ENCODE data around the gene DNAH17. TPM values are rescaled to one million over a fixed set of nuclear protein-coding genes. Genes with fewer than 3 reads are reported as not detected.

Gene DNAH17, protein sequence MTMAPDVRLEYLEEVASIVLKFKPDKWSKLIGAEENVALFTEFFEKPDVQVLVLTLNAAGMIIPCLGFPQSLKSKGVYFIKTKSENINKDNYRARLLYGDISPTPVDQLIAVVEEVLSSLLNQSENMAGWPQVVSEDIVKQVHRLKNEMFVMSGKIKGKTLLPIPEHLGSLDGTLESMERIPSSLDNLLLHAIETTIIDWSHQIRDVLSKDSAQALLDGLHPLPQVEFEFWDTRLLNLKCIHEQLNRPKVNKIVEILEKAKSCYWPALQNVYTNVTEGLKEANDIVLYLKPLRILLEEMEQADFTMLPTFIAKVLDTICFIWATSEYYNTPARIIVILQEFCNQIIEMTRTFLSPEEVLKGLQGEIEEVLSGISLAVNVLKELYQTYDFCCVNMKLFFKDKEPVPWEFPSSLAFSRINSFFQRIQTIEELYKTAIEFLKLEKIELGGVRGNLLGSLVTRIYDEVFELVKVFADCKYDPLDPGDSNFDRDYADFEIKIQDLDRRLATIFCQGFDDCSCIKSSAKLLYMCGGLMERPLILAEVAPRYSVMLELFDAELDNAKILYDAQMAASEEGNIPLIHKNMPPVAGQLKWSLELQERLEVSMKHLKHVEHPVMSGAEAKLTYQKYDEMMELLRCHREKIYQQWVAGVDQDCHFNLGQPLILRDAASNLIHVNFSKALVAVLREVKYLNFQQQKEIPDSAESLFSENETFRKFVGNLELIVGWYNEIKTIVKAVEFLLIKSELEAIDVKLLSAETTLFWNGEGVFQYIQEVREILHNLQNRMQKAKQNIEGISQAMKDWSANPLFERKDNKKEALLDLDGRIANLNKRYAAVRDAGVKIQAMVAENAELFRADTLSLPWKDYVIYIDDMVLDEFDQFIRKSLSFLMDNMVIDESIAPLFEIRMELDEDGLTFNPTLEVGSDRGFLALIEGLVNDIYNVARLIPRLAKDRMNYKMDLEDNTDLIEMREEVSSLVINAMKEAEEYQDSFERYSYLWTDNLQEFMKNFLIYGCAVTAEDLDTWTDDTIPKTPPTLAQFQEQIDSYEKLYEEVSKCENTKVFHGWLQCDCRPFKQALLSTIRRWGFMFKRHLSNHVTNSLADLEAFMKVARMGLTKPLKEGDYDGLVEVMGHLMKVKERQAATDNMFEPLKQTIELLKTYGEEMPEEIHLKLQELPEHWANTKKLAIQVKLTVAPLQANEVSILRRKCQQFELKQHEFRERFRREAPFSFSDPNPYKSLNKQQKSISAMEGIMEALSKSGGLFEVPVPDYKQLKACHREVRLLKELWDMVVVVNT (N-terminal part only)
- under 0.01 TPM in 1 of 2 replicates, not detected in the other for total RNA-seq

DNA sequence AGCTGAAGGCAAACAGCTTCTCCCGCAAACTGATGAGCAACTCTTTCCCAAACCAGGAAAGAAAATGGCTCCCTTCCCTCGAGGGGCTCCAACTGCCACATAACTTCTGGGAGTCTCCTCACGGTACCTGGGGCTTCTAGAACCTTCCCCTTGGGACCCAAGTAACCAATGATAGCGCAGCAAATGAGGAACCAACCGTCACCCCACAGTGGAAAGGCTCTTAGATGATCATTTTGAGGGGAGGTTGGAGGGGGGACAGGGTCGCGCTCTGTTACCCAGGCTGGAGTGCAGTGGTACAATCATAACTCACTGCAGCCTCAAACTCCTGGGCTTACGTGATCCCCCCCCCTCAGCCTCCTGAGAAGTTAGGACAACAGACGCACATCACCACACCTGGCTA is at the start of gene DNAH17:
Gene DNAH17, minus strand, starts transcription at position 101 of the 400 bp plus-strand sequence. CDS start 2,339 bp downstream, outside the sequence.

DNA sequence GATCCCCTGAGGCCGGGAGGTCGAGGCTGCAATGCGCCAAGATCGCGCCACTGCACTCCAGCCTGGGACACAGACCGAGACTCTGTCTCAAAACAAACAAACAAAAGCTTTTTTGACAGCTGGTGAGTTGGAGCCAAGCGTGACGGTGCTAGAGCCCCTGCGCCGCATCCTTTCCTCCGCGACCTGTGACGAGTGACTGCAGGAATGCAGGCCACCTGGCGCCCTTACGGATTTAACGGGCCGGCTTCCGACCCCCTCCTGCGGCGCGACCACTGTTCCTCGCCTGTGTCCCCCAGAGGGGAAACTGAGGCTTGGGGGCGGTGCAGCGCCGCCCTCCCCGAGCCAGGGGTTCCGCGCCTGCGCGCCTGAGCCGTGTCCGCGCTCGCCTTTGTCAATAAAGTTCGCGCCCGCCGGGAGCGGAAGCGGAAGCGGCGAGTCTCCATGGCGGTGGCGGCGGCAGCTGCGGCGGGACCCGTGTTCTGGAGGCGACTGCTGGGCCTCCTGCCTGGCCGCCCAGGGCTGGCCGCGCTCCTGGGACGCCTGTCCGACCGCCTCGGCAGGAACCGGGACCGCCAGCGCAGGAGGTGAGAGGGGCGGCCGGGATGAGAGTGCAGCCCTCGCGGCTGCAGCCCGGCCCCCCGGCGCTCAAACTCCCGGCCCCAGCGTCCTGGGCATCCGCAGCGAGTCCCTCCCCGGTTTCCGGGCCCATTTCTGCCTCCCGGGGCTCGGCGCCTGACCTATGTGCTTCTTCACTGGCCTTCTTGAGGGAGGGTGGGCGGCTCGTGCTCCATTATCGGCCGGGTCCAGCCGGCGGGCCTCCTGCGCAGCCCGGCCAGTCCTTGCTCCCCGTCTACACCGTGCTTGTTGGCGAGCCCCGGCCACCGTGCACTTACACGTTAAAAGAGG is 198.7 kb downstream of the DNAH17 start, which contains the start of gene PGS1:
Gene PGS1, plus strand, starts transcription at position 425 of the 906 bp plus-strand sequence. Its CDS starts 17 bp downstream, at position 442.

Other genes starting within 250 kb of the DNAH17 start
- 112 and 138 TPM in 2 replicates for gene SOCS3, start 217.3 kb downstream of the DNAH17 start, total RNA-seq
- gene PGS1, start 198.7 kb downstream of the DNAH17 start, total RNA-seq: 29.2 and 32.5 TPM in 2 replicates
- 6.3 and 7.5 TPM in 2 replicates for gene CYTH1, start 204.9 kb upstream of the DNAH17 start, total RNA-seq